Germinal center (tissue), 1 donor: Measurements from ENCODE around the gene MAPK8IP3.

Experiments used
- DNase-seq: peaks from one replicate; pipeline ENCODE4 v3.0.0; 2012; ENCODE audit warnings: mixed read lengths, low spot score

The MAPK8IP3 gene

GRCh38 chr16:1762196-1762878, 56.3 kb downstream of the MAPK8IP3 start:
- no peak for DNase-seq

DNA sequence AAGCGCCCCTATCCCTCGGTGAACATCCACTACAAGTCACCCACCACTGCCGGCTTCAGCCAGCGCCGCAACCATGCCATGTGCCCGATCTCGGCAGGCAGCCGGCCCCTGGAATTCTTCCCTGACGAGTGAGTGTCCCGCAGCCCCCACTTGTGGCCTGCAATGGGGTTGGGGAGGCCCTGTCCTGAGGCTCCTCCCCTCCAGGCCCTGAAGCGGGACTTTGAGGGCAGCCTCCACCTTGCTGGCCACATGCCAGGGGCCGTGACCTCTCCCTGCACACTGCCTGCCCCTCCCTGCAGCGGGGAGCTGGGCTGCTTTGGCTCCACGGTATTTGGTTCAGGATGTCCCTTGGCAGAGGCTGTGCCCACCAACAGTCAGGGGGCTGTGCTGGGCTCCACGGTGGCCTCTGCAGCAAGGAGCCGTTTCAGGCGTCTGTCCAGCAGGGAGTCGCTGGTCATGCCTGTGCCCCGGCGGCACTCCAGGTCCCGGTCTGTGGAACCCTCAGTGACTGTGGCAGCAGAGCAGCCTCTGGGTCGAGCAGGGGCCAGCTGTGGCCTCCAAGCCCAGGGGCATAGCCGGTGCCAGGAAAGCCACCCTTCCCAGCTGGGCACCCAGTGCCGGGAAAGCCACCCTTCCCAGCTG, 57.0 kb downstream of the MAPK8IP3 start:
- no peak for DNase-seq

- DNase-seq, result no peak
These were observed 57.8 kb downstream of the MAPK8IP3 start for GRCh38 chr16:1763521-1764511.

GRCh38 chr16:1764971-1765370, 59.0 kb downstream of the MAPK8IP3 start:
- DNase-seq, result no peak

DNA sequence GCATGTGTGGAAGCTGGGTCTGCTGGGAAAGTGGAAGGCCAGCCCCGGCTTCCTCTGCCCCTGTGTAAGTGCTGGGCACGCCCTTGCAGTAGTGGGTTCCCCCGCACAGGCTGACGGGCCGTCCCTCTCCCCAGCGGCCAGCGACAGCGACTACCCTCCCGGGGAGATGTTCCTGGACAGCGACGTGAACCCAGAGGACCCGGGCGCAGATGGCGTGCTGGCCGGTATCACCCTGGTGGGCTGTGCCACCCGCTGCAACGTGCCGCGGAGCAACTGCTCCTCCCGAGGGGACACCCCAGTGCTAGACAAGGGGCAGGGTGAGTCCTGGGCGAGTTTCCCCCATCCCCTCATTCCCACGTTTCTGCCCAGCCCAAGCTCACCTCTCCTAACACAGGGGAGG, 59.8 kb downstream of the MAPK8IP3 start:
- DNase-seq, result no peak

- no peak for DNase-seq
These were observed 60.2 kb downstream of the MAPK8IP3 start for GRCh38 chr16:1766231-1766630.

GRCh38 chr16:1766701-1767100, 60.7 kb downstream of the MAPK8IP3 start:
- DNase-seq, result no peak

- no peak for DNase-seq
These were observed 61.4 kb downstream of the MAPK8IP3 start for GRCh38 chr16:1767116-1767994.

DNA sequence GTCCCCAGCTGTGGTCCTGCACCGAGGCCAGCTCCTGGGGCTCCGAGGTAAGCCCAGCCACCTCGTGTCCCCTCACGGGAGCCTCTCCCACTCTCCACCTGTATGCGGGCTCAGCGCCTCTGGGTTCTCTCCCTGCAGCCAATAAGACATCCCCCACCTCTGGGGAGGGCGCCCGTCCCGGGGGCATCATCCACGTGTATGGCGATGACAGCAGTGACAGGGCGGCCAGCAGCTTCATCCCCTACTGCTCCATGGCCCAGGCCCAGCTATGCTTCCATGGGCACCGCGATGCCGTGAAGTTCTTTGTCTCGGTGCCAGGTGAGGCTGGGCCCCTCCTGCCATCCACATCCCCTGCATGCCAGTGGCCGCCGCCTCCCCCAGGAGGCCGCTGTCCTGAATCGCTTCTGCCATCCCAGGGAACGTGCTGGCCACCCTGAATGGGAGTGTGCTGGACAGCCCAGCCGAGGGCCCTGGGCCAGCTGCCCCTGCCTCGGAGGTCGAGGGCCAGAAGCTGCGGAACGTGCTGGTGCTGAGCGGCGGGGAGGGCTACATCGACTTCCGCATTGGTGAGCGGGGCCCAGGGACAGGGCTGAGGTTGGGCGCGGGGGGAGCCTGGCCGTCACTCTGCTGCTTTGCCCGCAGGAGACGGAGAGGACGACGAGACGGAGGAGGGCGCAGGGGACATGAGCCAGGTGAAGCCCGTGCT, 62.2 kb downstream of the MAPK8IP3 start:
- DNase-seq, result no peak

DNA sequence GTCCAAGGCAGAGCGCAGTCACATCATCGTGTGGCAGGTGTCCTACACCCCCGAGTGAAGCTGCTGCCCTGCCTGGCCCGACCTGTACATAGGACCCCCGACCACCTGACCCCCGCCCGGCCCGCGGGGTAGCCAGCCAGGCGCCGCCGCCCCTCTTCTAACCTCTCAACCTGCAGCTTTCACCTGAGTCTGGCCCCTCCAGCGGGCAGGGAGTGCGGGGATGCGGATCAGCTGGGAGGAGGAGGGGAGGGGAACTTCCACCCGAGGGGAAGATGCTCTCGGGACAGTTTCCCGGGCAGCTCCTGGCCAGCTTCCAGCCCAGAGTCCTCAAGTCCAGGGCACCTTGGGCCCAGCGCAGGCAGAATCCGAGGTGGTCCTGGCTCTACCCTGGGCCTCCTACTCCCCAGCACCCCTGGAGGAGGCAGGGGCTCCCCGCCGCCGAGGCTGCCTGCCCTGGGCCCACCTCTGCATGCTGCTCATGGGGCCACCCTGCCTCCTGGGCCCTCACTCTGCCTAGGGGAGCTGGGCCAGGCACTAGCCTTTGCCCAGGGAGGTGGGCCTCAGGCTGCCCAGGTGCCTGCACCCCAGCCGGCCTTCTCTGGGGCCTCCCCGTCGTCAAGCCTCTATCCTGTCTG, 62.9 kb downstream of the MAPK8IP3 start:
- DNase-seq, result no peak

GRCh38 chr16:1769402-1770300, 63.7 kb downstream of the MAPK8IP3 start:
- no peak for DNase-seq

GRCh38 chr16:1770328-1771187, 64.6 kb downstream of the MAPK8IP3 start:
- DNase-seq, result peak; percentile 43

GRCh38 chr16:1771188-1771863, 65.3 kb downstream of the MAPK8IP3 start, which contains the start of gene NME3:
TSS of gene NME3 (minus strand) at chr16:1771543. CDS start at chr16:1771534, 9 bp downstream.
- peak; percentile 75 for DNase-seq

DNA sequence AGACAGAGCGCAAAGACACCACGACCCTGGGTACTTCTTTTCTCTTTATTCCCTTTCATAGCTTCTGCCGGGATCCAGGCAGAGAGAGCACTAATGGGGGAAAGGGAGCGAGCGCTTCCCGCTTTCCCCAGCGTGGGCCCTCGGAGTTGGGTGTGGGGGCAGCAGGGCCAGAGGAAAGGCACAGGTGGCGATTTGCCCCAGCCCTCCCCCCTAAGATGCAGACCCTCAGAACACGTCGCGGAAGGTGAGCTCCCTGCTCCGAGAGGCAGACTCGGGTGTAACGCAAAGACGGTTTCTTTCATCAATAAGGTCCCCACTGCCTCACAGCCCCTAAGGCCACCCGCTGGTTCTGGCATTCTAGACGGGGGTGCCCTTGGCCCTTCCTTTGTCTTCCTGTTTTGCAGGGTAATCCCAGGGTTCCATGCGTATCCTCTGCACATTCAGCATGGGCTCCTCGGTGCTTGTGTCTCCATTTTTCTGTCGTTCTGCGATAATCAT, 65.9 kb downstream of the MAPK8IP3 start:
- no peak for DNase-seq

DNA sequence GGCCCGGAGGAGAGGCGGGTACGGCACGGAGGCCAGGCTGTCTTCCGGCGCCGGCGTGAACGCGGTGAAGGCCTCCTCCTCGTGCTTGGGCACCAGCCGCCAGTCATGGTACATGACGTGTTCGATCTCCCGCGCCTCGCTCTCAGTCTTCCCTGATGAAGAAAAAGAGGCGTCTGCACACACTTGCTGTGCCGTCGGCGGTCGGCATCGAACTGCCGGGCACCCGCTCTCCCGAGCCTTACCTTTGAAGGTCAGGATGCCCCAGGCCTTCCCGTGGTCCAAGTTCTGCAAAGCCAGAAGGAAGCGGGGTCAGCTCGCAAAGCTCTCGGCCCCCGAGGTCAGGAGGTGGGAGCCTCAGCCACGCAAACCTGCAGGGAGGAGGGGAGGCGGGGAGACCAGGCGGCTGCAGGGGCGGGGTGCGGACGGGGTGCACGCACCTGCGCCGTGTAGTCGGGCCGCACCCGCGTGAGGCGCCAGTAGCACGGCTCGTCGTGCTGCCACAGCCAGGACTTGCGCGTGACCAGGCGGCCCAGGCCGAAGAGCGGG, 66.4 kb downstream of the MAPK8IP3 start, which contains the start of gene EME2:
EME2 (plus strand) TSS at position 449 of the 546 bp plus-strand sequence. CDS start 418 bp downstream, outside the sequence.
- peak; percentile 35 for DNase-seq

DNA sequence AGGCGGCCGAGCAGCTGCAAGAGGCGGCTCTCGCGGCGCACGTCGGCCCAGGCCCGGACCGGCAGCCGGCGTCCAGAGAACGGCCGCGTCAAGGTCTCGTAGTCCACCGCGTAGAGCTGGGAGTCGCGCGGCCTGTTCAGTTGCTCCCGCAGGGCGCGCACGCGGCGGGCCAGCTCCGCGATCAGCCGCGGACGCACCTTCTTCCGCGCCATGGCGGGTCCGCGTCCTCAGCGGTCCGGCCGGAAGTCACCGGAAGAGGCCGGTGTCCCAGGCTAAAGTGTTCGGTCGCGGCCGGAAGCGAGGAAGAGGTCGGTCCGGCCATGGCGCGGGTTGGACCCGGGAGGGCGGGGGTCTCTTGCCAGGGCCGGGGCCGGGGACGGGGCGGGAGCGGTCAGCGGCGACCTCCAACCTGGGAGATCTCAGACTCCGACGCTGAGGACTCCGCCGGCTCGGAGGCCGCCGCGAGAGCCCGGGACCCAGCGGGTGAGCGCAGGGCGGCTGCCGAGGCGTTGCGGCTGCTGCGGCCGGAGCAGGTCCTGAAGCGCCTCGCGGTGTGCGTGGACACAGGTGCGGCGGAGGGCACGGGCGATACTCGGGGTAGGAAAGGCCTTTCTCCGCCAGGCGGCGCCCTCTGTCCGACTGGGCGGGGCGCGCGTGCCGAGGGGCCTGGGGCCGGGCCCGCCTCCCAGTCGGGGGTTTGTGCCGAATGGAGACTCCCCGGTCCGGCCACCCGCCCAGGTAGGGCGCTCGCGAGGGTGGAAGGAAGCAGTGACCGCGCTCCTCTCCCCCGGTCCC, 67.1 kb downstream of the MAPK8IP3 start, which contains the start of gene MRPS34:
MRPS34 (minus strand) TSS at position 227 of the 795 bp plus-strand sequence; CDS start at position 212, 15 bp downstream.
- DNase-seq, result peak; percentile 80
